NCI-H2196 treated with DMSO at 0.1 percent for 48 hours (cell line): ENCODE results near the gene PHACTR3.

ENCODE experiments used
- DNase-seq: peaks from one replicate; lab custom pipeline; 2025; ENCODE audit not compliant: unreplicated experiment; lab: John Stamatoyannopoulos, UW

PHACTR3 gene

DNA sequence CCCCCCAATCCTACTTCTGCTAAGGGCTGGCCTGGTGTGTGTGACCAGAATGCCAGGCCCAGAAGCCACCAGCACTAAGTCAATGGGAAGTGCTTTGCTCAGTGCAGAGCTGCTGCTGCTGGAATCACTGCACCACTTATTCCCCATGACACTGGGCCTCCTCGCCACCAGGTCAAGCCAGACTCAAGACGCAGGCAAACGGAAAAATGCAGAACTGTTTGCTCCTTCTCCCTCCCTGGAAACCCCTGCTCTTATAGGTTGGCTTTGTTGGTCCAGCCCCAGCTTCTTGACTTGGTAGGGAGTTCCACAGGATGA, 121.9 kb downstream of the PHACTR3 start:
- no peak for DNase-seq

DNA sequence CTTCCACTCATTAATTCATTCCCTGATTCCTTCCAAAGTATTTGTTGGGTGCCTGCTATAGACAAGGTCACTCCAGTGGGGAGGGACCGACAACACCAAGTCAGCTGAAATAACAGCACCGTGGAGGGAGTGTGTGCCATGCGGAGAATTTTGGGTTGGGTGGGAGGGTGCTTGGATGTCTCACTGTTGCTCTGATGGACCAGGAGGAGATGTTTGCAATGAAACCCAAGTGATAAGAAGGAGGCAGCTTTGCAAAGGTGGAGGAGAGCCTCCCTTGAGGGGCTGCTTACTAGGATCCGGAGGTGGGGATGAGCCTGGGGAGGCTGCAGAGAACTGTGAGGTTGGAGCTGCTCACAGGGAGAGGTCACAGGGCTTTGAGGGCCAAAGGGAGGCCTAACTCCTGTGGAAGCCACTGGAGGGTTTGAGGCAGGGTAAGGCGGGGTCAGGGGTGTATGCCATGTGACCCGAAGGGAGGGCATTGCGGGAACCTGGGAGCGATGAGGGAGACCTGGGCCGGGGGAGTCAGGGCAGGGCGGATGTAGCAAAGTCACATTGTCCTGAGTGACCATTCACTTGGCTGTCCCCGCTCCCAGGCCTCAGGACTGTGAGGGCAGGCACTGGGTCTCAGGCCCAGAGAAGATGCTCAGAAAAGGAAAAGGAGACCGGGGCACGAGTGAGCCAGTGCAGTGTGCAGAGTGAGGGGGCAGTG, 124.5 kb downstream of the PHACTR3 start:
- DNase-seq = no peak

DNA sequence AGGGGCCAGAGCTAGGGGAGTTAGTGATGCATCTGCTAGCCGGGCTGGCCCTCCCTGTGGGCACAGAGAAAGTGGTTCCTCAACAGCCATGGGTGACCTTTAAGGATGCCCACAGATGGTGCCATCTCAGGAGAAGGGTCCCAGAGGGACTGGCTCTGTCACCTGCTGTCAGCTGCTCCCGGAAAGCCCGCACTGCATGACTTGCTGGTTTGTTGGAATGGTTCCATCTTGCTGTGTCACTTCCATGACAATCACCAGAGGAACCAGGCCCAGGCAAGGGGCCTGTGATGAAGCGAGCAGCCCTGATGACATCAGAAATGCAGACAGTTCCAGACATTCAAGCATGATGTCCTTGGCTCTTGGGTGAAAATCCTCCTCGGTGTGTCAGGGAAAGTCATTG, 125.2 kb downstream of the PHACTR3 start:
- no peak for DNase-seq

DNA sequence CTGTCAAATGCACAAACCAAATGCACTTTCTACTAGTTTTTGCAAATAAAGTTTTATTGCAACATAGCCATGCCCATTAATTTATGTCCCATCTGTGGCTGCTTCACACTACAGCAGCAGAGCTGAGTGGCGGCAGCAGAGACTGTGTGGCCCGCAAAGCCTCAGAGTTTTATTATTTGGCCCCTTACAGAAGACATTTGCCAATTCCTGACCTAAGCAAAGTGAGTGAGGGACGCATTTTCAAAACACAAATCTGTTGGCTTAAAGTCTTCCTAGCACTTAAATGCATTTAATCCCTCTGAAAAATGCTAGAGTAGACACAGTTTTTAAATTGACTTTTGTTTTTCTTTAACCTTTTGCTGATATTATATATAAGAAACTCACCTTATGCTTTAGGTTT, 126.4 kb downstream of the PHACTR3 start:
- no peak for DNase-seq

DNA sequence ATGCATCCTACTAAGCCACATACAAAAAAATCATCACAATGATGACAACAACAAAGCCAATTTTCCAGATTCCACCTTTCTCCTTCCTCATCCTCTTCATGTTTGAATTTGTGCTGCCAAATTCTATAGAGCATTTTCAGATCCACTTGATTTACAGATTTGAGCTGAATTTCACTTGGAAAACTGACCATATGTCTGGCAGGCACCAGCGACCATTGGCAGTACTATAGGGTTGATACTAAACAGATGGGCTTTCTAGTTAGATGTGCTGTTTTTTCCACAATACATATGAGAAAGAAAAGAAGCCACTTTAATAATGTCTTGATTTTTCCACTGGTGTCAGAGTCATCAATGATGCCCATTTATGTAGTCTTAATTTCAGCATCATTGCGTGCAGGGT, 127.0 kb downstream of the PHACTR3 start:
- DNase-seq = no peak

DNA sequence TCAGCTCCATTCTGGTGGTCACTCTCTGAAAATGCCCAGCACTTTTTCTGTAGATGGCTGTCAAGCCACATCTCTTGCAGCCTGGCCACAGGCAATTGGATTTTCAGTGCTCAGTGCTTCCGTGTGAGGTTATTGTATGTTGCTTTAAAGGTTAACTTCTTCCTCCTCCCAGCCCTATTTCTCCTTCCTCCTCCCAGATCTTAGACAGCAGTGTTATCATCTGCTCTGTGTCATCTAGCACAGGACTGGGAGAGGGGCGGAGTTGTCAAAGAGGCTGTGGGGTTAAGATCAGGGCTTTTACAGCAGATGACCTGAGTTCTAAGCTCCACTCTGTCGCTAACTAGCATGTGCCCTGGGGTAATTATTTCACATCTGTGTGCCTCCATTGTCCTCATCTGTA, 129.0 kb downstream of the PHACTR3 start:
- no peak for DNase-seq

DNA sequence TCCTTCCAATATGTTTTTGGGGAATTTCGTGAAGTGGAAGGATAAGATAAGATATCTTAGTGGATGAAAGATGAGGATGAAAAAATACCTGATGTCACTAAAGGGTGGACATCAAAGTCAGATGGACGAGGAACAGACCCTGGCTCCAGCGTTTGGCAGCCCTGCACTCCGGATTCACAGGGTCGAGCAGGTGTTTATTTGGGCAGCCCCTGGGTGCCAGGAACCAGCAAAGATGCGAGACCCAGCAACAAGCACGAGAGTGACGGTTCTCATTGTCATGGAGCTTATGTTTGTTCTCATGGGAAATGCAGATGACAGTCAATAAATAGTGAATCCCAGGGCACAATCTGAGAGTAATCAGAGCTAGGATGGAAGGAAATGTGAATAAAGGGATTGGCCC, 131.1 kb downstream of the PHACTR3 start:
- DNase-seq = no peak

DNA sequence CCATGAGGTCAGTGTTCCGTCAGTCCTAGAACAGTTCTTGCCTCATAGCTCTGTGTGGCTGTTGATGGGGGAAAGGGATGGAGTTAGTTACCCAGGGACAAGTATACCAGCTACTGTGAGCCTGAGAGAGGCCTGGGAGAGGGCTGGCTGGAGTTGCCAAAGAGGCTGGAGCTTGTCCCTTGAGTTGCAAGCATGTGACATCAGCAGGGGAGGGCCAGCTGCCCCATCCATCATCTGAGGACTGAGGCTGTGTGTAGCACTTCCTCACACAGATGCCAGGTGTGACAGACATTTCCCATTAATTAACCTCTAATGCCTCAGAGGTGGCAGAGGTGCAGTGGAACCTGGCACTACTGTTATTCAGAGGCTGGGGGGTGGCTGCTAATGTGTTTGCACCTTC, 131.6 kb downstream of the PHACTR3 start:
- no peak for DNase-seq

DNA sequence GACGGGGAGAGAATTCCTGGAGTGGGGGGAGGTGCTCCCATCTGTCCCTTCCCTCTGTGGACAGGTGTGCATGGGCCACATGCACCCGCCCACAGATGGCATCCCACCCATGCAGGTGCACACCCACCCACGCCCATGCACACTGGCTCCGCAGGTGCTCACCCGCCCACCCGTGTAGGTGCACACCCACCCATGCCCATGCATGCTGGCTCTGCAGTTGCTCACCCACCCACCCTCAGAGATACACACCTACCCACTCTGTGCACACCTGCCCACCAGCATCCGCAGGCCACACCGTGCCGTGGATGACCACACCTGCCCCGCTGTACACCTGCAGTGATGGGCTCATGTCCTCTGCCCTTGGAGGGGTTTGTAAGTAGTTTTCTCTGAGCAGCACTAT, 132.0 kb downstream of the PHACTR3 start:
- no peak for DNase-seq

DNA sequence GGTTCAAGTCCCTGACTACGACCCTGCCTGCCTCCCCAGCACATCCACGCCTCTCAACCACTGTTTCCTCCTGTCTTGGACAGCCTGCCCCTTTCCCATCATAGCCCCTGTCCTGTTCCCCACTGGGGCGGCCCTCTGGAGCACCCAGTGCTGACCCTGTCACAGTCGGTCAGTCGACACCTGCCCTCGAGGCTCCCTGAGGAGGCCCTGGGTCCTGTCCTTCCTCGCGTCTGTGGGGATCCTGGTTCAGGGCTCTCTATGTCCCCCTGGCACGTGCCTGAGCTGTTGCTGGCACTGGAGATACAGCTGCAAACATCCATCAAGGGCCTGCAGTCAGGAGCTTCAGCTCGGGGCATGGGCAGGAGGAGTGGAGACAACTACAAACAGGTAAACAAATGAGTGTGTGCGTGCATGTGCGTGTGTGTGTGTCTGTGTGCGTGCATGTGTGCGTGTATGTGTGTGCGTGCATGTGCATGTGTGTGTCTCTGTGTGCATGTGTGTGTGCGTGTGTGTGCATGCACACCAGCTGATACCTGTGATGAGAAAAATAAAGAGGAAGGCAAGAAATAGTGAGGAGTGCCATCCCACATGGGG, 132.8 kb downstream of the PHACTR3 start:
- no peak for DNase-seq

DNA sequence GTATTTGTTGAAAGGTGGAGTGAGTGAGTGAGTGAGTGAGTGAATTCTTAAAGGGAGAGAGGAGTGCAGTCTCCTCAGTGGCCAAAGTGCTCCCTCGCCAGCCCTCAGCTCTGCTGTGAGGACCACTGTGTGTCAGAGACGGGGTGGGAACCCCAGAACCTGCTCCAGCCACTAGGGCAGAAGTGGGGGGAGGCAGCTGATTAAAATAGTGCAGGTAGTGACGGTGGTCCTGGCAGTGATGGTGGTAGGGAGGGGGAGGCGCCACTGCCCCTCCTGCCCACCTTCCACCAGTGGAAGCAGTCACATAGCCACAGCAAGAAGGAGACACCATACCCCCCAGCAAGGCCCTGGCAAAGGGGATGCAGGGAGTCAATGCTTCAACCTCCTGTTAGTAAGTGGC, 133.5 kb downstream of the PHACTR3 start:
- DNase-seq = no peak

DNA sequence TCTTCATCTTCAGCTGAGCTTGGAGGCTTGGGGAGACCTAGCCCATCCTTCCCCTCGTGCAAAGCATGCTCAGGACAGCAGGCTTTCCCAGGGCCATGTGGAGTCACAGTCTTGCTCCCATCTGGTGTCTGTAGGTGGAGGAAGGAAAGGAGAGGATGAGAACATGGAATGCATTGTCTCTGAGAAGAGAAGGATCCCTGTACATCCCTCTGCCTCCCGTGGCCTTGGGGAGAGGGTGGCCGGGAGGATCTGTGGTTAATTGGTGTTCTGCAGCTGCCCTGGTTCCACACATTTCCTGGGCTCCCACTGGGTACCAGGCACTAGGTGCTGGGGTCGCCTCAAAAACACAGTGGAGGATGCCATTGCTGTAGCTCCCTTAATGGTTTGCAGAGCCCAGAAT, 134.5 kb downstream of the PHACTR3 start:
- no peak for DNase-seq

DNA sequence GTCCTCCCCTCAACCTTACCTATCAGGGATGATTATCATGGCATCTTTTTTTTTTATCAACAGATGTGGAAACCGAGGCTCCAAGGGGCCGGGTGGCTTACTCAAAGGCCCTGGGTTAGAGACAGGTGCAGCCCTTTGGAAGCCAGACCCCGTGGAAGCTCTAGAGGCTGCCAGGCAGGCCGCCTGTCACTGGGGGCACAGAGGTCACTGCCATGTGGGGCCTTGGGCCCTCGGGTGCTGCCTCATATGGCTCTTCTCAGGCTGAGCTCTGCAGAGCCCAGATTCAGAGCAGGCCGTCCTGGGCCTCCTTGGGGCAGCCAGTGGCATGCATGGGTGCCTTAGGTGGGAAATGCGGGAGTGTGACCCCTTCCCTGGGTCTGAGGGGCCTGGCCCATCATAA, 136.3 kb downstream of the PHACTR3 start:
- DNase-seq = no peak

DNA sequence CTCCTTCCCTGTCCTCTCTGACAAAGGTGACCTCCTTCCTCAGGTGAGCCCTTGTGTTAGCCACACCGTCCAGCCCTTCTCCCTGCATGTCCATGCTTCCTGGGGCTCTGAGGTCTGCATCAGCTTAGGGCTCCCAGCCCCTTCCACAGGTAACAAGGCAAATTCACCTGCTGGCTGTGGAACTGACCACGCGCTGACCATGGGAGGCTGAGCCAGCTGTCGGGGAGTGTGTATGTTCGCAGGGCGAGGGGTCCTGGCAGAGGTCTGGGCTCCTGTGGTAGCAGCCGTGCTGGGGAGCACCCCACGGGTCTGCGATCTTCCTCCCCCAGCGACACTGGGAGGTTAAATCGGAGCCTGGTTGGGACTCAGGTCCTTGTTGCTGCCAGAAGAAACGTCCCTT, 136.7 kb downstream of the PHACTR3 start:
- no peak for DNase-seq

DNA sequence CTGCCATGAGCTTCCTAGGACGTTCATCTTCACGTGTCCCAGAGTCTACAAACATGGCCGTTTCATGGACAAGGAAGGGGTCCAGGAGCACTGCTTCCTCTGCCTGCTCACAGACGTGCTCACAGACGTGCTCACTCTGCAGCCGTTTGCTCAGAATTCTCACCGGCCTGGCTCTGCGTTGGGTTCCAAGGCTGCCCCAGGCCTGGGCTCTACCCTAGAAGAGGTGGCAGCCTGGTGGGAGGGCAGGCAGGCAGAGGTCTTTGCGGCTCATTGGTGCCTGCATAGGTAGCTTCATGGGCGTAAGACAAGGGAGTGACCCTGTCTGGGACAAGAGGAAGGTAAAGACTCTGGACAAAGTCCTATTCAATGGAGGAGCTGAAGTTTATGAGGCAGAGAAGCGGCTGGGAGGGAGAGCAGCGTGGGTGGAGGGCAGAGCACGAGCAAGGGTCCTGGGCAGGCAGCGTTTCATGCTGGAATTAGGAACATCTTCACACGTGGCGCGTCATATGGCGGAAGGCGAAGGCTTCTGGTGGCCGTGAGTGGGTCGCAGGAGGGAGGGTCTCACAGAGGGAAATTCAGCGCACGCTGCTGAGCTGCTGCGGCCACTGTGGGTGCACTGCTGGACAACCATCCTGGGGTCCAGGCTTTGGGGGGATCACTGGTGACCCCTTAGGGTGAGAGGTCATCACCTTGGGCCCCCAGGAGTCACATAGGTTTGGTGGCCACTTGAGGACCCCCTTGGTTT, 138.2 kb downstream of the PHACTR3 start:
- DNase-seq = no peak

DNA sequence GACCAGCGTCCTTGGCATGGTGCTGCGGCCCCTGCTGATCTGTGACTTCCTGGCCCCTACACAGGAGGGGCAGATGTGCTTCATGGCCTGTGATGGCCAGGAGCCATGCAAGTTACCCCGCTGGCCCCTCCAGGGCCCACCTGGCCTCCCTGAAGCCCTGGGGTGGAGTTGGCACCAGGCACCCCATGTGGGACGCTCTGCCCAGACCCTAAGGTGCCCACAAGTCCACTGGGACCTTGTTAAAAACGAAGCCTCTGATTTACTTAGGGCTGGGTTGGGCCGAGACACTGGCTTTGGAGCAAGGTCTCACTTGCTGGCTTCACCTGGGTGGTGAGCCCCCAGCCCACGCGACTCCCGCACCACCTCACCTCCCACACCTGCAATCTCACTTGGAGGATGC, 139.0 kb downstream of the PHACTR3 start:
- no peak for DNase-seq

DNA sequence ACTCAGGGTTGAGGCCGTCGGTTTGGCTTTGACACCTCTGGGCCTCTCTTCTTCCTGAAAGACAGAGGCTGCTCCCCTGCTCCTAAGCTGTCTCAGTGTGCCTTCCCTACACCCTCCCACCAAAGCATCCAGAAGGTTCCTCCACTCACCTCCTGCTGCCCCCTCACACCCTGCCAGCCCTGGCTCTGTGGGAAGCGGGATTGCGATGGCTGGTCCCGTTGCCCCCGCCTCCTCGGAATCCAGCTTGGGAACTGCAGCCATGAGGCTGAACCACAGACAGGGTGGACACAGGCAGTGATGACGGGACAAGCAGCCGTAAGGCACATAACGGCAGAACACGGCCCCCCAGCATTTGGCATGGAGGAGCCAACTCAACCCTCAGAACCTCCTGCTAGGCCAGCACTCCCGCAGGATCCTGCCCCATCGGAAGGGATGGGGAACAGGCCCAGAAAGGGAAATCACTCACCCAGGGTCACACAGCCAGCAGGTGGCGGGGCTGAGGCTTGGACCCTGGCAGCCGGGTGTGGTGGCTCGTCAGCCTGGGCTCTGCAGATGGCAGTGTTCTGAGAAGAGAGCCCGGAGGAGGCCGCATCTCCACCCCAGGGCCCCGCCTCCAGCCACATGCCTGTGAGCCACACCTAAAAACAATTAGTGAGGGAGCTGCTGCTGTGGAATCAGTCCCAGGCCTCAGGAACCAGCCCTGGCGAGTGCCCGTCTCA, 139.6 kb downstream of the PHACTR3 start:
- DNase-seq = no peak

DNA sequence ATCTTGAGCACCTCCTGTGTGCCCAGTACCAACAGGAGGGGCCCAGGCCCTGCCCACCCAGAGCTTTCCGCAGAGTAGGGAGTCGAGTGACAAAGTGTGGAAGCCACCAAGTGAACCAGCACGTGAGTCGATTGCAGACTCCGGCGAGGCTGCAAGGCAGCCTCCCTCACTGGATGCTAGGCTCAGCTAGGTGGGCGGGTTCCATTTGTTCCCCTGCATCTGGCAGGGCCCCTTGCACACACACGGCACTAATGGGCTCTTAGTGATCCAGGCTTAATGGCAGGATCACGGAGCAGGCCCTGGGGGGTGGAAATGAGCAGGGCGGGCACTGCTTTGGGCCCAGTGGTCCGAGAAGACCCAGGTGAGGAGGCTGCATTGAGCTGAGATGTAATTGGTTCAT, 140.4 kb downstream of the PHACTR3 start:
- DNase-seq = no peak

DNA sequence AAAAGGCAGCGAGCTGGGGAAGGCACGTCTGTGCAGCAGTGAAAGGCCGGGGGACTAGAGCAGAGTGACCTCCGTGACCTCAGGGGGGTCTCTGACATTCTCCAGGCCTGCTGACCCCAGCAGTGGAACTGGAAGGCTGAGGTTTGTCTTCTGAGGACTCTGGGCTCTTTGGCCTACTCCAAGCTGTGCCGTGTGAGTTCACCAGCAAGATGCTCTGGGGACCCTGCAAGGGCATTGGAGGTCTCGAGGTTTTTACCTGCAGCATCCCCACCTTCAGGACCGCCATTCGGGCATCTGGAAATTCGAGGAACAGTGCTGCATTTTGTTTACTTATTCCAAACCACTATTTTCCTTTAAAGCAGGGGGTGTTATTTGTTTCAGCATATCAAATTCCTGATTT, 140.9 kb downstream of the PHACTR3 start:
- no peak for DNase-seq

DNA sequence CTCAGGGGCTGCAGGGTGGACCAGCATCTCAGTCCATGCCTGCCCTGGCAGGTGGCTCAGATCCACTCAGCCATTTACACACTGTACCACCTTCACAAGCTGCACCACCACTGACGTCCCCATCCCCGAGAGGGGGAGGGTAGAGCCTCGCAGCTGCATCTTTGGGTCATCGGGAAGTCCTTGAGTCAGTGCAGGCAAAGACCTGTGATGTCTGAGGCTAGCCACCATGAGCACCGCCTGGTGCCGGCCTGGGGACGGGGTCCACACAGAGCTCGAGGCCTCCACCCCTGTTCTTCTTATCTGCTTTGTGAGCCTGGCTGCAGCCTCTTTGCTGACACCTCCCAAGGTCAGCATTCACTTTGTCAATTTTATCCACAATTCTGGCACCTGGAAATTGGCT, 141.4 kb downstream of the PHACTR3 start:
- DNase-seq = no peak

DNA sequence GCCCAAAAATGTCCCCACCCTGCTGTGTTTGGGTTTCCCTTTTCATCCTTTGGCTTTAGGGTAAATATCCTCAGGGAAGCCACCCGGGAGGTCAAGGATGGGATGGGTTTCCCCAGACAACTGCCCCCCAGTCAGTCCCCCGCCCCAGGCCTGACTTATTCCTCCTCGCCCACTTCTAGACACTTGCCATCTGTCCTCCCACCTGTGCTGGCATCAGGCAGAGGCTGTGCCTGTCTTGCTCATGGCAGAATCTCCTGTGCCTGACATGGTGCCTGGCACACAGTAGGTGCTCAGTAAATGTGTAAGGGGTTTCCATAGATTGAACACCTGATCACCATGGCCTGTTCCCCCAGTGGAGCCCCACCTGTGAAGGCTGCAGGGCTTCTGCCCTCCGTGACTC, 141.8 kb downstream of the PHACTR3 start:
- DNase-seq = no peak
